Measurements from ENCODE around the gene FBLN7.
A peak's percentile ranks its signal among the peaks of the same experiment; 100 is the strongest.
"Not testable (repeated sequence)": the region's sequence is repeated elsewhere in the genome, so short reads cannot be mapped to it uniquely, and the experiment has no call there.

Gene FBLN7

DNA sequence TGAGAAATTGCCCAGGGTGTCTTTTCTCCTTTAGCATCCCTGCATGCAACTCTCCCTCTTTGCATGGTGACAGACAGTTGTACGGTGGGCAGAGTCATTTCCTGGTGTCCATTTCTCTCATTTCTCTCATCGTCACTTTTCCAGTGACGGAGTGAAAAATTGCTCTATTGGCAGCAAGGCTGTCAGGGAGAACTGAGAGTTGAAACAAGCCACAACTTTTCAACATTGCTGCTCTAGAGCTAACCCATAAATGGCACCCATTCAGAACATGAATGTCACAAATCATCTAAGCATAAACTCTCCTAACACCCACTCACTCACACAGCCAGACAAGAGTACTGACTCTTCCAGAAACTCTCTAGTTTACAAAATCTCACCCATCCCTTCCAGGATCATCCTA lies 61.0 kb downstream of the FBLN7 start:
- no peak overlapping the region for H3K4me3 ChIP-seq (replicated peaks in 1 of 2; ENCODE audit: low read depth in 2 of 2, low read length in 2 of 2)
- TF ChIP-seq, protein P1, sequence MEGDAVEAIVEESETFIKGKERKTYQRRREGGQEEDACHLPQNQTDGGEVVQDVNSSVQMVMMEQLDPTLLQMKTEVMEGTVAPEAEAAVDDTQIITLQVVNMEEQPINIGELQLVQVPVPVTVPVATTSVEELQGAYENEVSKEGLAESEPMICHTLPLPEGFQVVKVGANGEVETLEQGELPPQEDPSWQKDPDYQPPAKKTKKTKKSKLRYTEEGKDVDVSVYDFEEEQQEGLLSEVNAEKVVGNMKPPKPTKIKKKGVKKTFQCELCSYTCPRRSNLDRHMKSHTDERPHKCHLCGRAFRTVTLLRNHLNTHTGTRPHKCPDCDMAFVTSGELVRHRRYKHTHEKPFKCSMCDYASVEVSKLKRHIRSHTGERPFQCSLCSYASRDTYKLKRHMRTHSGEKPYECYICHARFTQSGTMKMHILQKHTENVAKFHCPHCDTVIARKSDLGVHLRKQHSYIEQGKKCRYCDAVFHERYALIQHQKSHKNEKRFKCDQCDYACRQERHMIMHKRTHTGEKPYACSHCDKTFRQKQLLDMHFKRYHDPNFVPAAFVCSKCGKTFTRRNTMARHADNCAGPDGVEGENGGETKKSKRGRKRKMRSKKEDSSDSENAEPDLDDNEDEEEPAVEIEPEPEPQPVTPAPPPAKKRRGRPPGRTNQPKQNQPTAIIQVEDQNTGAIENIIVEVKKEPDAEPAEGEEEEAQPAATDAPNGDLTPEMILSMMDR (IDR thresholded peaks at IDR 0.05; ENCODE audit: low read depth, low read length), result no peak
- no peak for DNase-seq (ENCODE audit: low read depth in 2 of 2)

DNA sequence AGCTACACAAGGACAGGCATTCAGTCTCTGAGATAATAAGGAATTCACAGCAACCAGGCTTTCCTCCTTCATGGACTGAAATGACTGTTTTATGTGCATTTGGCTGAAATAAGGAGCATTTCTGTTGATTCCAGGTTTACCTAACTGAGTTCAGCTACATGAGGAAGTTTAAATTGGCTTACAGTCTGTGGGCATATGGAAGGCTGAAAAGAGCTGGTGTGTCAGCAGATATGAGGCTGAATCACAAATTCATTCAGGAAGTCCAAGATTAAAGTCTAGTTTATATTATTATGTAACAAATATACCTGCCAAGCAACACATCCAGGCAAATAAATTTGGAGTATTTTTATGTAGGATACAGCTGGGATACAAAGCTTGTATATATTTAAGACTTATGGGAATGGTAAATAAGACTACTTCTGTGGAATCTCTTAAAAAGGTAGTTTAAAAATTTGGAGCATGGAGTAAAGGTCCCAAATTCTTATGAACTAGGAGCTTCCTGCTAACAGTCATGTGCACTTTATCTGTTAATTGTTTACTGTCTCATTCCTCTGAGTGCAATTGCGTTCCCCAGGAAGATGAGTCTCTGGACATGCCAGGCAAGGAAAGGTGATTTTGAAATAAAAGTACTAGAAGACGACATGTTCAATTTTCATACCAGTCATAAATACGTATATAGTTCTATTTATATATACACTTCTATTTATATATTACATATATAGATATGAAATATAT lies 63.7 kb downstream of the FBLN7 start:
- TF ChIP-seq, protein P1 (IDR thresholded peaks at IDR 0.05; ENCODE audit: low read depth, low read length), result no peak
- no peak overlapping the region for H3K4me3 ChIP-seq (replicated peaks in 1 of 2; ENCODE audit: low read depth in 2 of 2, low read length in 2 of 2)
- peak; percentile 5 to 10 for DNase-seq (ENCODE audit: low read depth in 2 of 2)

DNA sequence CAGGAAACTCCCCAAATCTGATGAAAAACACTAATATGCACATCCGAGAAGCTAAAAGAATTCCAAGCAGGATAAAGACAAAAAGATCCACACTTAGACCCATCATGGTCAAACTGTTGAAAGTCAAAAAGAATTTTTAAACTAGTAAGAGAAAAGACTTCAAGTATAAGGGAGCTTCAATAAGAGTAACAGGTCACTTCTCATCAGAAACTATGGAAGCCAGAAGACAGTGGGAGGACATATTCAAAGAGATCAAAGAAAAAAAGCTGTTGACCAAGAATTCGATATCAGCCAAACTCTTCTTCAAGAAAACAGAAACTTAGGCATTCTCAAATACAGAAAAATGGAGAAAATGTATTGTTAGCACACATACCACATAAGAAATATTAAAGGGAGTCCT lies 66.2 kb downstream of the FBLN7 start:
- no peak overlapping the region for H3K4me3 ChIP-seq (replicated peaks in 1 of 2; ENCODE audit: low read depth in 2 of 2, low read length in 2 of 2)
- TF ChIP-seq, protein P1 (IDR thresholded peaks at IDR 0.05; ENCODE audit: low read depth, low read length), result no peak
- DNase-seq (ENCODE audit: low read depth in 2 of 2), result peak; percentile 26 to 30

DNA sequence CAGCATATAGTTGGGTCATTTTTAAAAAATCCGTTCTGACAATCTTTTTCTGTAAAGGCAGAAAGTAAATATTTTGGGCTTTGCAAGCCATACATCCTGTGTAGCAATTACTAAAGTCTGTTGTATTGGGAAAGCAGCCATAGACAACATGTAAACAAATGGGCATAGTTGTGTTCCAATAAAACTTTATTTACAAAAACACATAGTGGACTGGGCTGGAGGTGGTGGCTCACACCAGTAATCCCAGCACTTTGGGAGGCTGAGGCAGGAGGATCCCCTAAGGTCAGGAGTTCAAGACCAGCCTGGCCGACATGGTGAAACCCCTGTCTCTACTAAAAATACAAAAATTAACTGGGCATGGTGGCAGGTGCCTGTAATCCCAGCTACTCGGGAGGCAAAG lies 69.7 kb downstream of the FBLN7 start:
- H3K4me3 ChIP-seq (replicated peaks in 1 of 2; ENCODE audit: low read depth in 2 of 2, low read length in 2 of 2); DNase-seq (ENCODE audit: low read depth in 2 of 2): not testable (repeated sequence)

DNA sequence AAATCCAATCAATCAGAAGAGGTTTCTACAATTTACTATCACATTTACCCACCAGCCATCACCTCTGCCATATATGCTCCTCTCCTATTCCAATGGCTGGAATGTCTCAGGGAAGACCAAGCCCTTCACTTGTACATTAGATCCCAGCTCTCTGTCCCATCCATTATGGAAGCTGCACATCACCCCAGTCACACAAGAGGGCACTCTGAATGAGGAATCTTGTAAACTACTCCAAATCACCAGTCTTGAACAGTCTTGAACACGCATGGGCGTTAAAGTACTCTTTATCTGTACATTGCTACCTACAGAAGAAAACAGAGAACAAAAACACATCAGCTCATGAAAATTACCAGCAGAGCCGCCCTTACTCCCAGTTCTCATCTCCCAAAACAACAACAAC lies 78.0 kb downstream of the FBLN7 start:
- peak; percentile 49 to 57 for DNase-seq (ENCODE audit: low read depth in 2 of 2)
- H3K4me3 ChIP-seq (replicated peaks in 1 of 2; ENCODE audit: low read depth in 2 of 2, low read length in 2 of 2), result no peak overlapping the region
- TF ChIP-seq, protein P1 (IDR thresholded peaks at IDR 0.05; ENCODE audit: low read depth, low read length), result peak; percentile 34

DNA sequence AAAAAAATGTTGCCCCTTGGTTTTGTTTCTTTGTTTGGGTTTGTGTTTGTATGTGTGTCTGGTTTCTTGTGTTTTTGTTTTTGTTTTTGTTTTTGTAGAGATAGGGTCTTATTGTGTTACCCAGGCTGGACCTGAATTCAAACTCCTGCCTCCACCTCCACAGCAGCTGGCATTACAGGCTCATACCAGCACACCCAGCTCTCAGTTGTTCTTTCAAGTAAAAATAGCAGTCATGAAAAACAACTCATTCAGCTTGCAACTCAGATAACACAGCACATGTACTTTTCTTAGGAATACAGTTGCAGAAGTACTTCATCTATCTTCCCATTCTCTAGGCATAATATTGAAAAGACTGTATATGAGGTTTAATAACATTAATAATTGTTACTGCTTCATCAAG lies 79.7 kb downstream of the FBLN7 start:
- no peak for DNase-seq (ENCODE audit: low read depth in 2 of 2)
- TF ChIP-seq, protein P1 (IDR thresholded peaks at IDR 0.05; ENCODE audit: low read depth, low read length), result no peak

DNA sequence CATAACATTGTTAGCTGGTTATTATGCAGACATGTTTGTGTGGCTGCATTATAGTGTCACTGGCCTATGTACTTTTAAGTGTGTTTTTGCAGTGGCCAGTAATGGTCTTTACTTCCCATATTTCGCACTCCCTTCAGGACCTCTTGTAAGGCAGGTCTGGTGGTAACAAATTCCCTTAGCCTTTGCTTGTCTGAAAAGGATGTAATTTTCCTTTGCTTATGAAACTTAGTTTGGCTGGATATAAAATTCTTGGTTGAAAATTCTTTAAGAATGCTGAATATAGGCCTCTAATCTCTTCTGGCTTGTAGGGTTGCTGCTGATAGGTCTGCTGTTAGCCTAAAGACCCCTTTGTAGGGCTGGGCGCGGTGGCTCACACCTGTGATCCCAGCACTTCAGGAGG lies 82.0 kb downstream of the FBLN7 start:
- no peak for DNase-seq (ENCODE audit: low read depth in 2 of 2)
- TF ChIP-seq, protein P1 (IDR thresholded peaks at IDR 0.05; ENCODE audit: low read depth, low read length), result no peak
- H3K4me3 ChIP-seq (replicated peaks in 1 of 2; ENCODE audit: low read depth in 2 of 2, low read length in 2 of 2), result no peak overlapping the region

More for the DNA sequence above, 79.7 kb downstream of the FBLN7 start:
- H3K4me3 ChIP-seq (replicated peaks in 1 of 2; ENCODE audit: low read depth in 2 of 2, low read length in 2 of 2), result no peak overlapping the region
